DOHH2 (cell line): ENCODE data around the gene NKAIN2.

ENCODE experiments used
- H3F3A ChIP-seq: fragments of 200-600 bp; sonication (generic), shearing (Covaris generic); 2 replicates; pipeline ENCODE4 v1.6.0; 2016; ENCODE audit warnings: antibody characterized with exemption, mild to moderate bottlenecking; ENCODE audit not compliant: control insufficient read depth, insufficient read depth
- H3K27ac ChIP-seq: fragments of 200-600 bp; sonication (generic); 2 replicates; pipeline ENCODE4 v1.5.1; 2014; ENCODE audit warnings: low read depth, mild to moderate bottlenecking, low read length, moderate library complexity
- H3K27me3 ChIP-seq: fragments of 200-600 bp; sonication (generic); 2 replicates; pipeline ENCODE4 v1.6.1; 2014; ENCODE audit warnings: mild to moderate bottlenecking, low read length, mixed read lengths; ENCODE audit not compliant: control insufficient read depth
- H3K36me3 ChIP-seq: fragments of 200-600 bp; sonication (generic); 2 replicates; pipeline ENCODE4 v1.6.1; 2014; ENCODE audit warnings: mild to moderate bottlenecking, low read length, moderate library complexity, mixed read lengths; ENCODE audit not compliant: control insufficient read depth
- H3K4me1 ChIP-seq: fragments of 200-600 bp; sonication (generic); 2 replicates; pipeline ENCODE4 v1.6.1; 2014; ENCODE audit warnings: mild to moderate bottlenecking, low read length, mixed read lengths; ENCODE audit not compliant: control insufficient read depth
- H3K4me2 ChIP-seq: fragments of 200-600 bp; sonication (generic); 2 replicates; pipeline ENCODE4 v1.6.0; 2014; ENCODE audit warnings: mild to moderate bottlenecking, low read length, moderate library complexity
- H3K4me3 ChIP-seq: fragments of 200-600 bp; sonication (generic); 2 replicates; pipeline ENCODE4 v1.5.1; 2014; ENCODE audit warnings: mild to moderate bottlenecking, low read length, mixed read lengths
- H3K79me2 ChIP-seq: fragments of 200-600 bp; sonication (generic); 2 replicates; pipeline ENCODE4 v1.6.1; 2014; ENCODE audit warnings: mild to moderate bottlenecking, low read length, mixed read lengths; ENCODE audit not compliant: control insufficient read depth
- H3K9me2 ChIP-seq: fragments of 200-600 bp; sonication (generic); replicated peaks from 2 replicates; pipeline ENCODE4 v1.6.1; 2014; ENCODE audit warnings: mild to moderate bottlenecking, low read length, mixed read lengths; ENCODE audit not compliant: control insufficient read depth
- H3K9me3 ChIP-seq: fragments of 200-600 bp; sonication (generic); 2 replicates; pipeline ENCODE4 v1.6.1; 2014; ENCODE audit warnings: antibody characterized with exemption, low read length, mixed read lengths; ENCODE audit not compliant: control insufficient read depth, insufficient read depth
- H4K20me1 ChIP-seq: fragments of 200-600 bp; sonication (generic); 2 replicates; pipeline ENCODE4 v1.6.0; 2014; ENCODE audit warnings: low read depth, mild to moderate bottlenecking, antibody characterized with exemption, low read length, moderate library complexity; ENCODE audit not compliant: control insufficient read depth, insufficient read depth
- CTCF ChIP-seq: fragments of 200-600 bp; sonication (generic); IDR thresholded peaks from one replicate; pipeline ENCODE4 v1.5.1; 2014; ENCODE audit warnings: antibody characterized with exemption, mild to moderate bottlenecking, low read depth, low read length; ENCODE audit not compliant: poor library complexity, severe bottlenecking
- EZH2phosphoT487 ChIP-seq: fragments of 200-600 bp; sonication (generic); IDR thresholded peaks from 2 replicates; pipeline ENCODE4 v1.6.1; 2017; ENCODE audit warnings: borderline replicate concordance, mild to moderate bottlenecking, antibody characterized with exemption, low read length, moderate library complexity, mixed read lengths

NKAIN2 gene

GRCh38 chr6:124869416-124869815 lies 1065.8 kb downstream of the NKAIN2 start:
- Histone ChIP-seq H3K9me3 (no peaks in the 10 kb centered on the region), H3K4me2 (no peak overlapping the region), H3F3A (no peaks in the 10 kb centered on the region), H3K4me1 (no peaks in the 10 kb centered on the region), H3K79me2 (no peaks in the 10 kb centered on the region), H3K27me3 (no peaks in the 10 kb centered on the region), H3K27ac (no peak overlapping the region), H4K20me1 (no peaks in the 10 kb centered on the region), H3K36me3 (no peaks in the 10 kb centered on the region), H3K4me3 (no peak overlapping the region), H3K9me2 (no peaks in the 10 kb centered on the region)
- no peak for TF ChIP-seq EZH2phosphoT487
- no peak for TF ChIP-seq CTCF

GRCh38 chr6:124870611-124871459 lies 1067.2 kb downstream of the NKAIN2 start:
- Histone ChIP-seq H3K27ac (no peak overlapping the region), H3K36me3 (no peaks in the 10 kb centered on the region), H3K9me3 (no peaks in the 10 kb centered on the region), H3K4me2 (no peak overlapping the region), H3K79me2 (no peaks in the 10 kb centered on the region), H3K4me3 (no peak overlapping the region), H3K9me2 (no peaks in the 10 kb centered on the region), H3K27me3 (no peaks in the 10 kb centered on the region), H3F3A (no peaks in the 10 kb centered on the region), H3K4me1 (no peaks in the 10 kb centered on the region), H4K20me1 (no peaks in the 10 kb centered on the region)
- TF ChIP-seq EZH2phosphoT487 (no peak), CTCF (peak; percentile 44)

GRCh38 chr6:124872361-124873065 lies 1068.8 kb downstream of the NKAIN2 start:
- H3K27ac ChIP-seq, result no peak overlapping the region
- H3K4me2 ChIP-seq, result no peak overlapping the region
- H3F3A ChIP-seq, result no peaks in the 10 kb centered on the region
- no peaks in the 10 kb centered on the region for H3K9me2 ChIP-seq
- no peaks in the 10 kb centered on the region for H3K9me3 ChIP-seq
- no peaks in the 10 kb centered on the region for H4K20me1 ChIP-seq
- no peaks in the 10 kb centered on the region for H3K36me3 ChIP-seq
- H3K79me2 ChIP-seq, result no peaks in the 10 kb centered on the region
- no peak overlapping the region for H3K4me3 ChIP-seq
- no peaks in the 10 kb centered on the region for H3K4me1 ChIP-seq
- H3K27me3 ChIP-seq, result no peaks in the 10 kb centered on the region
- TF ChIP-seq CTCF (no peak), EZH2phosphoT487 (no peak)
